ENCODE results near the gene SGSM2.

SGSM2 gene

DNA sequence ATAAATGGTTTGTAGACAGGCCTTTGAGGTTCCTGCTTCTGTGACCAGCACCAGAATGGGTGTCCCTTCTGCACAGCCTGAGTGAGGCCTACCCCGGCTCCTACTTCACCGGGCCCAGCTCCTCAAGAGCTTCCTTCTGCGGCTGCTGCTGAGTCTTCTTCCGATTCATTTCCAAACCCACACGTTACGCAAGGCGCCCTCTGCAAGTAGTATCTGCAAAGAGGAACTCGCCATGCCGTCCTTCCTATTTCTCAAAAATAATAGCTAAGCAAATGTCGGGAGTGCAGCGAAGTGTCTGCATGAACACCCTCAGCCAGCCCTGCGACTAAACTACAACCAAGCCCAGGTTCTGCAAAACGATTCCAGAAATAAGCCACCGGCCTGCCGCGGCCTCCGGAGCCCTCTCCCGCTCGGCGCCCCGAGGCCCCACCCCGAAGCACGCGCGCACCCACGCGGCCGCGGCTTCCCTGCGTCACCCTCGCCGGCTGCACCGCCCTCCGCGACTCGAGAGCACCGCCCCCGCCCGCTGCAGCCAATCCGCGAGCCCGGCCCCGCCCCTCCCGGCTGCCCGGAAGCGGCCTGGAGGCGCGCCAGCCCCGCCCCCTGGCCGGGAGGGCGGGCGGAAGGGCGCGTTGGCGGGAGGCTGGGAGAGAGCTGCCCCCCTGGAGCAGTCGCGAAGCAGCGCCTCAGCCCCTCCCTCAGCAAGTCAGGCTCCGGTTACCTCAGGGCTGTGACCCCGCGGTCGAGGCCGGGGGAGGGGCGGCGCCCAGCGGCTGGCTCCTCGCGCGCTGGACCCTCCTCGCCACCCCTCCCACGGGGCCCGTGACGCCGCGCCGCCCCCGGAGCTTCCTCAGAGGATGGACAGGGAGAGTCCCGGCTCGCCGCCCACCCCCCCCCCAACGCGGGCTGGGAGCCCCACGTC, 55.2 kb downstream of the SGSM2 start:
- H3K27ac ChIP-seq, result peak overlapping the region; percentile 98 to 100
- DNase-seq (ENCODE audit: low spot score), result peak; percentile 97
- TF ChIP-seq, protein P1, sequence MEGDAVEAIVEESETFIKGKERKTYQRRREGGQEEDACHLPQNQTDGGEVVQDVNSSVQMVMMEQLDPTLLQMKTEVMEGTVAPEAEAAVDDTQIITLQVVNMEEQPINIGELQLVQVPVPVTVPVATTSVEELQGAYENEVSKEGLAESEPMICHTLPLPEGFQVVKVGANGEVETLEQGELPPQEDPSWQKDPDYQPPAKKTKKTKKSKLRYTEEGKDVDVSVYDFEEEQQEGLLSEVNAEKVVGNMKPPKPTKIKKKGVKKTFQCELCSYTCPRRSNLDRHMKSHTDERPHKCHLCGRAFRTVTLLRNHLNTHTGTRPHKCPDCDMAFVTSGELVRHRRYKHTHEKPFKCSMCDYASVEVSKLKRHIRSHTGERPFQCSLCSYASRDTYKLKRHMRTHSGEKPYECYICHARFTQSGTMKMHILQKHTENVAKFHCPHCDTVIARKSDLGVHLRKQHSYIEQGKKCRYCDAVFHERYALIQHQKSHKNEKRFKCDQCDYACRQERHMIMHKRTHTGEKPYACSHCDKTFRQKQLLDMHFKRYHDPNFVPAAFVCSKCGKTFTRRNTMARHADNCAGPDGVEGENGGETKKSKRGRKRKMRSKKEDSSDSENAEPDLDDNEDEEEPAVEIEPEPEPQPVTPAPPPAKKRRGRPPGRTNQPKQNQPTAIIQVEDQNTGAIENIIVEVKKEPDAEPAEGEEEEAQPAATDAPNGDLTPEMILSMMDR (IDR thresholded peaks at IDR 0.05), result no peak
- H3K4me3 ChIP-seq, result peak overlapping the region; percentile 78

DNA sequence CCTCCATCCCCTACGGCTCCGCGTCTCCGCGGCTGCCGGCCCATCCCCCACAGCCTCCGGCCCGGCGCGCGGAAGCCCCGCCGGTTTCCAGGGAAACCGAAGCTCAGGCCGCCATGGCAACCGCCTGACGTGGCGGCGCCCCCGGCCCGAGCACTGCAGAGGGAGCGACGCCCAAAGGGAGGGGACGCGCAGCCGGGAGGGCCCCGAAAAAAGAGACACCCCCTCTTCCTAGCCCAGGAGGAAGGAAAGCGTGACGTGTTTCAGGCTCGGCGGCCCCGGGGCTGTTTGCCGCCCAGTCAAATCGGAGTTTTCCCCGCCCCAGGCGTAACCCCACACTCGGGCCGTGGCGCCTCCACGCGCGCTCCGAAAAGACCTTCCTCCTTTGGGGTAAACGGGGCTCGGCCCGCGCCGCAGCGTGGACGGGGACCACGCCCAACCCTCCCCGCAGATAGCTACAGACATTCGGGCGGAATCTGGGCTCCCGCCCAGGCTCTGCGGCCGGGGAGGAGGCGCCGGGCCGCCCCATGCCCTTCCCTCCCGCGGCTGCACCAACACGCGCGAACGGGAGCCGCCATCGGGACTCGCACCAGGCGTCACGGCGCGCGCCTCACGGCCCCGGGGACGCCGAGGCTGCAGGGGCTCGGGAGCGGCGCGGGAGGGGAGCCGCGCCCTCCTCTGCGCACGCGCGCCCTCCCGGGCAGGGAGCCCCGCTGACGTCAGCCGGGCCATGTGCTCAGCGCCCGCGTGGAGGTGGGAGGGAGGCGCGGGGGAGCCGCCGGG, 56.1 kb downstream of the SGSM2 start:
- Histone ChIP-seq H3K4me3 (peak overlapping the region; percentile 78), H3K27ac (peak overlapping the region; percentile 98 to 100)
- peak; percentile 90 for DNase-seq (ENCODE audit: low spot score)
- TF ChIP-seq, protein P1 (IDR thresholded peaks at IDR 0.05), result no peak

DNA sequence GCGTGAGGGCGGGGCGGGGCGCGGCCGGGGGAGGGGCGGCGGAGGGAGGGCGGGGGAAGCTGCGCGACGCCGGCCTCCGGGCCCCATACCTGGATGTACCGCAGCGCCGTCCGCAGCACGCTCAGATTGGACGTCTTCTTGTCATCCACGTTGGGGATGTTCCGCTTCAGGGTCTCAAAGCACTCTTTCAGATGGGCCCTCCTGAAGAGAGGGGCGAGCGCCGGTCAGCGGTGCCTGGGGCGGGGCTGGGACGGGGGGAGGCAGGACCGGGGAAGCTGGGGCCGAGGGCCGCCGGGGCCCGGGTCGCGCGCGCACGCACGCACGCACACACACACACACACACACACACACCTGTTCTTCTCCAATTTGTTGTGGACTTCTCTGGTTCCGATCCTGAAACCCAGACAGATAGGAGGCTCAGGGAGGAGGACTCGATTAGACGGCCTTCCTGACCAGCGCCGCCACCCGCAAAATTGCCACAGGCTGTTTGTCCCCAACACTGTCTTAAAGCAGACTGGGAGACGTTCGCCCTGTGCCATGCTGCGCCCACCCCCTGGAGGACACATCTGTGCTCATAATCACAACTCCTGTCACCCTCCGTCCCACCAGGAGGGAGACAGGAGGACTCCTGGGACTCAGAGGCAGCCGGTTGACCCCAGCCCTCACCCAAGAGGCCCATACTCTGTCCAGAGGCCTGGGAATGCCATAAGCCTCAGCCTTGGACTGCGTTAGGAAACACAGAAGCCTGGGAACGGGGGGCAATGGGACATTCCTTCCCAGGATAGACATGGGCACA, 56.9 kb downstream of the SGSM2 start:
- Histone ChIP-seq H3K27ac (peak overlapping the region; percentile 98 to 100), H3K4me3 (peak overlapping the region; percentile 78)
- DNase-seq (ENCODE audit: low spot score), result no peak
- TF ChIP-seq, protein P1 (IDR thresholded peaks at IDR 0.05), result no peak

DNA sequence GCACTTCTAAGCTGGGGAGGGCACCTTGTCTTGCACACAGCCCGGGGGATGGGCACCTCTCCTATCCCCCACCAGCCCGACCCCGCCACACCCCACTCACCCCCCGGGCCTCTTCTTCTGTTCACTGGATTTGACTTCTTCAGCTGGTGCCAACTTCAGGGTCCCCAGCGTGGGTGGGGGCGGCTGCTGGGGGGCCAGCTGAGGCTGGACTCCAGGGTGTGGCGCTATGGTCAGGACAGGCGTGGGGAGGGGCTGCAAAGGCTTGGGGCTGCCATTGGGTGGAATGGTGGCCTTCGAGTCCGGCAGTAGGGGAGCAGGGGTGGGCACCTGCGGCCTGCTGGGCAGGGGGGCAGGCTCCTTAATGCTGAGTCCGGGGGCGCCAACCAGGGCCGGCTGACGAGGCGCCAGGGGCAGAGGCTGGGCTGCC, 57.5 kb downstream of the SGSM2 start:
- Histone ChIP-seq H3K27ac (peak overlapping the region; percentile 98 to 100), H3K4me3 (no peak overlapping the region)
- no peak for DNase-seq (ENCODE audit: low spot score)
- TF ChIP-seq, protein P1 (IDR thresholded peaks at IDR 0.05), result no peak

DNA sequence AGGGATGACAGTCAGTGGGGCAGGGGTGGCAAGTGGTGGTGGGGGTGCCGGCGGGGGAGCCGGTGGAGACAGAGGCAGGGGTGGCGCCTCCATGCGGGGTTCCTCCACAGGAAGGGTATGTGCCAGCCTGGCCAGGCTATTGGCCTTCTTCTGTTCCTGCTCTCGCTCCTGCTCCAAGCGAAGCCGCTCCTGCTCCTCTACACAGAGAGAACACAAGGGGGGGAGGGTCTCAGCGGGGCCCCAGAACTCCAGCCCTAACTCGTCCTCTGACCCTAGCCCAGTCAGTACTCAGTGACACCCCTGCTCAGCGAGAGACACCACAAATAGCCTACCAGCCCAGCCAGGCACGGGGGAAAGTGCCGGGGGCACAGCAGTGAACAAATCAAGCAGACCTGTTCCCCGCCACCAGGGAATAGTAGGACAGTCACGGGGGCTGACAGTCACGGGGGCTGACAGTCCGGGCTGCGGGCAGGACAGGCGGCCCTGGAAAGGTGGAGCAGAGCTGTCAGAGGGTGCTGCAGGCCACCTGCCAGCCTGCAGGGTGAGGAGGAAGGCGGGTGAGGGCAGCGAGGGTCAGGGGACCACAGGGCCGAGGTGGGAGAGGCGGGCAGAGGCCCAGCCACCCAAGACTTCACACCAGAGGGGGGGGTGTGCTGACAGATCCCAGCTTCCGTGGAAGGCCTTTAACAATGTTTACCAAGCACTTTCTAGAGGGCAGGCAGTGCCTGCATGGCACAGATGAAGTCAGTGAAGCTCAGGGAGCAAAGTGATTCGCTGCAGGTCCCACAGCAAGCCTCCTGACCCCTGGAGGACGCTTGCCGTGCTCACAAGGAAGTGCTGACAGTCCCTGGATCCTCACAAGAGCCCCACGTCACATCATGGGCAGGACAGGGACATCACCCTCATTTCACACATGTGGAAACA, 58.2 kb downstream of the SGSM2 start:
- no peak for DNase-seq (ENCODE audit: low spot score)
- H3K27ac ChIP-seq, result peak overlapping the region; percentile 98 to 100
- H3K4me3 ChIP-seq, result peak overlapping the region; percentile 68
- TF ChIP-seq, protein P1 (IDR thresholded peaks at IDR 0.05), result no peak

DNA sequence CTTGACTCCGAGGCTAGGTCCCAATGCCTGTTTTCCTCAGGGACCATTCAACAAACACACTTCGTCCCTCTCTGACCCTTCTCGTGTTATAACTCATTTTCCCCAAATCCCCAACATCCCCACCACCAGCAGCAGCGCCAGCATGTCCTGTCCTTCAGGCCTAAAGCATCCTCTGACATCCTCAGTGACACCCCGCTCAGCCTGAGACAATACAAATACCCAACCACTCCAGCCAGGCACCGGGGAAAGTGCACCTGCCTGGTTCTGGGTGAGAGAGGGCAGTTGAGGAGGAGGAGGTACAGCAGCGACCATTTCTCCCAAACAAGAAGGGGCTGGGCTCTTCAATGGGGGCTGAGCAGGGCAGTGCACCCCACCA, 58.9 kb downstream of the SGSM2 start:
- TF ChIP-seq, protein P1 (IDR thresholded peaks at IDR 0.05), result no peak
- no peak for DNase-seq (ENCODE audit: low spot score)
- peak overlapping the region; percentile 98 to 100 for H3K27ac ChIP-seq
- peak overlapping the region; percentile 68 for H3K4me3 ChIP-seq

Measured in coronary artery (tissue), 2 donors.